ENCODE results near the gene TMEM59L. TPM values are rescaled to one million over a fixed set of nuclear protein-coding genes. Genes with fewer than 3 reads are reported as not detected.

The TMEM59L gene
- polyA plus RNA-seq, 1 of the 3 experiments (the other 2 are of a cell fraction) = 9.6 TPM

GRCh38 chr19:18665771-18666202 is 53.1 kb downstream of the TMEM59L start (continued):
- TF ChIP-seq MXI1 (IDR thresholded peaks at IDR 0.05; ENCODE audit: low read depth, low read length) (no peak), MAX (IDR thresholded peaks at IDR 0.05; ENCODE audit: low read depth) (no peak), EP300 (IDR thresholded peaks at IDR 0.05; ENCODE audit: borderline replicate concordance in 1 of 2, low read depth in 1 of 2, low read length in 1 of 2) (no peak), RCOR1 (IDR thresholded peaks at IDR 0.05; ENCODE audit: low read length) (no peak), SIN3A (IDR thresholded peaks at IDR 0.05; ENCODE audit: borderline replicate concordance, low read depth, low read length) (no peak)

- Histone ChIP-seq H3K27me3 (ENCODE audit: insufficient read depth) (no peaks in the 10 kb centered on the region), H3K36me3 (replicated peaks in 1 of 2; ENCODE audit: control insufficient read depth in 1 of 2, insufficient read depth in 2 of 2, low read length in 1 of 2) (peaks cover 0 to 19% of the 10 kb centered on the region in 2 experiments), H3K9me3 (no peaks in the 10 kb centered on the region), H3K4me1 (ENCODE audit: control insufficient read depth in 1 of 2, insufficient read depth in 2 of 2, low read depth in 1 of 2, low read length in 1 of 2) (peaks cover 7 to 19% of the 10 kb centered on the region in 2 experiments), H3K9me2 (no peaks in the 10 kb centered on the region), H4K20me1 (ENCODE audit: insufficient read depth) (no peaks in the 10 kb centered on the region), H3K4me3 (ENCODE audit: low read depth in 2 of 2, low read length in 1 of 2) (no peak overlapping the region), H3K79me2 (ENCODE audit: insufficient read depth) (no peaks in the 10 kb centered on the region), H3K27ac (ENCODE audit: low read depth in 2 of 2, low read length in 1 of 2) (no peak overlapping the region), H3K4me2 (no peak overlapping the region), H2AFZ (ENCODE audit: low read depth) (no peak overlapping the region), H3F3A (replicated peaks; ENCODE audit: insufficient read depth) (peaks cover under 1% of the 10 kb centered on the region), H3K9ac (no peak overlapping the region)
- ChIA-PET CTCF (interaction anchor here (0.6 to 1.7 kb wide), 2 partner anchors 46 to 200 kb away, joined by 3 to 4 read pairs; no protein-coding TSS in a partner anchor), POLR2A (no interaction called here)
- TF ChIP-seq, protein P1, sequence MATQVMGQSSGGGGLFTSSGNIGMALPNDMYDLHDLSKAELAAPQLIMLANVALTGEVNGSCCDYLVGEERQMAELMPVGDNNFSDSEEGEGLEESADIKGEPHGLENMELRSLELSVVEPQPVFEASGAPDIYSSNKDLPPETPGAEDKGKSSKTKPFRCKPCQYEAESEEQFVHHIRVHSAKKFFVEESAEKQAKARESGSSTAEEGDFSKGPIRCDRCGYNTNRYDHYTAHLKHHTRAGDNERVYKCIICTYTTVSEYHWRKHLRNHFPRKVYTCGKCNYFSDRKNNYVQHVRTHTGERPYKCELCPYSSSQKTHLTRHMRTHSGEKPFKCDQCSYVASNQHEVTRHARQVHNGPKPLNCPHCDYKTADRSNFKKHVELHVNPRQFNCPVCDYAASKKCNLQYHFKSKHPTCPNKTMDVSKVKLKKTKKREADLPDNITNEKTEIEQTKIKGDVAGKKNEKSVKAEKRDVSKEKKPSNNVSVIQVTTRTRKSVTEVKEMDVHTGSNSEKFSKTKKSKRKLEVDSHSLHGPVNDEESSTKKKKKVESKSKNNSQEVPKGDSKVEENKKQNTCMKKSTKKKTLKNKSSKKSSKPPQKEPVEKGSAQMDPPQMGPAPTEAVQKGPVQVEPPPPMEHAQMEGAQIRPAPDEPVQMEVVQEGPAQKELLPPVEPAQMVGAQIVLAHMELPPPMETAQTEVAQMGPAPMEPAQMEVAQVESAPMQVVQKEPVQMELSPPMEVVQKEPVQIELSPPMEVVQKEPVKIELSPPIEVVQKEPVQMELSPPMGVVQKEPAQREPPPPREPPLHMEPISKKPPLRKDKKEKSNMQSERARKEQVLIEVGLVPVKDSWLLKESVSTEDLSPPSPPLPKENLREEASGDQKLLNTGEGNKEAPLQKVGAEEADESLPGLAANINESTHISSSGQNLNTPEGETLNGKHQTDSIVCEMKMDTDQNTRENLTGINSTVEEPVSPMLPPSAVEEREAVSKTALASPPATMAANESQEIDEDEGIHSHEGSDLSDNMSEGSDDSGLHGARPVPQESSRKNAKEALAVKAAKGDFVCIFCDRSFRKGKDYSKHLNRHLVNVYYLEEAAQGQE (IDR thresholded peaks at IDR 0.05; ENCODE audit: low read depth, low read length) = no peak
- TF ChIP-seq TEAD4 (IDR thresholded peaks at IDR 0.05; ENCODE audit: borderline replicate concordance, insufficient read depth) (no peak), POLR2AphosphoS5 (IDR thresholded peaks at IDR 0.05; ENCODE audit: low read depth, low read length) (no peak), EP300 (IDR thresholded peaks at IDR 0.05; ENCODE audit: borderline replicate concordance in 1 of 2, low read depth in 1 of 2, low read length in 1 of 2) (no peak), CHD2 (IDR thresholded peaks at IDR 0.05; ENCODE audit: low read length, partially characterized antibody) (no peak), MAX (IDR thresholded peaks at IDR 0.05; ENCODE audit: low read depth) (no peak), MXI1 (IDR thresholded peaks at IDR 0.05; ENCODE audit: low read depth, low read length) (no peak), RCOR1 (IDR thresholded peaks at IDR 0.05; ENCODE audit: low read length) (no peak), FOXM1 (IDR thresholded peaks at IDR 0.05; ENCODE audit: low read depth) (no peak), FOXJ3 (CRISPR knock-in tag; IDR thresholded peaks at IDR 0.05) (no peak), ZBTB33 (IDR thresholded peaks at IDR 0.05; ENCODE audit: borderline replicate concordance, low read depth) (no peak), SMC3 (IDR thresholded peaks at IDR 0.05; ENCODE audit: low read depth, low read length) (no peak)
- TF ChIP-seq, protein P2, sequence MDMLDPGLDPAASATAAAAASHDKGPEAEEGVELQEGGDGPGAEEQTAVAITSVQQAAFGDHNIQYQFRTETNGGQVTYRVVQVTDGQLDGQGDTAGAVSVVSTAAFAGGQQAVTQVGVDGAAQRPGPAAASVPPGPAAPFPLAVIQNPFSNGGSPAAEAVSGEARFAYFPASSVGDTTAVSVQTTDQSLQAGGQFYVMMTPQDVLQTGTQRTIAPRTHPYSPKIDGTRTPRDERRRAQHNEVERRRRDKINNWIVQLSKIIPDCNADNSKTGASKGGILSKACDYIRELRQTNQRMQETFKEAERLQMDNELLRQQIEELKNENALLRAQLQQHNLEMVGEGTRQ (IDR thresholded peaks at IDR 0.05; ENCODE audit: borderline replicate concordance, low read depth, low read length) = no peak
- WGBS (ENCODE audit: low lambda C conversion rate) = 80% methylated on average over 5 of the region's 12 CpGs
- no peak for DNase-seq
These were observed 53.6 kb downstream of the TMEM59L start for GRCh38 chr19:18666317-18666716.

Measured in SK-N-SH (cell line).